NCI-H510A (cell line): ENCODE results near the gene SPATA31D4.
"Not testable (repeated sequence)": the region's sequence is repeated elsewhere in the genome, so short reads cannot be mapped to it uniquely, and the experiment has no call there.

Experiments used
- DNase-seq: peaks from one replicate; lab custom pipeline; 2025; lab: John Stamatoyannopoulos, UW

SPATA31D4 gene

DNA sequence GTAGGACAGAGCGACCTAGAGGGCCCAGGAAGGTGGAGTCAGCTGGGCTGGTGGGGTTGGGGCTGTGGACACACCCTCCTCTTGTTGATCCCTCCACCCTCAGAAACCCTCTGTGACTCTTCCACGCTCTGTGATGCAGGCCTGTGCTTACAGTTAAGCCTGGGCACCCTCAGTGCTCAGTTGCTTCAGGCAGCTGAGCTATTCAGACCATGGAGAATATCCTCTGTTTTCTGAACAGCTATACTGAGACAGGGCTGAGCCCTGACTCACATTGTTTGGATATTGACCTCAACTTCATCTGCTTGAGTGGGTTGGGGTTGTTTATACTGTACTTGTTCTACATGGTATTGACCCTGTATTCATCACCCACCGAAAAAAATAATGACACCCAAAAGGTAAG is at the start of gene SPATA31D4:
Gene SPATA31D4, plus strand, starts transcription at position 124 of the 400 bp plus-strand sequence. Its CDS starts 86 bp downstream, at position 210.
- not testable (repeated sequence) for DNase-seq

DNA sequence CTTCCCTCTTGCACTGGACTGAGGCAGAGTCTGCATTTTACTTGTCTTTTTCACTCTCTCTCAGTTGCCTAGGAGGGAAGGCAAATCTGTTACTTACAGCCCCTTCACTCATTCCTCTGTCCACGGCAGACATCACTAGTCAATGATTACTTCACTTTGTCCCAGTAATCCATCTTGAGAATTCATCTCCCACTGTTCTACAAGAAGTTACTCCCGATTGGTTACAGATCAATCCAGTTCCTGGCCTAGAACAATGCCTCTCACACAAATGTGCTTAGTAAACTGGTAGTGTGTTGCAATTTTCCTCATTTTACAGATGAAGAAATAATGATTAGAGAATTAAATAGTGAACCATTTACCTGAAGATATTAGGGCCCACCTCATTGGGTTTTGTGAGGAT is 49.7 kb upstream of the SPATA31D4 start:
- DNase-seq = no peak

DNA sequence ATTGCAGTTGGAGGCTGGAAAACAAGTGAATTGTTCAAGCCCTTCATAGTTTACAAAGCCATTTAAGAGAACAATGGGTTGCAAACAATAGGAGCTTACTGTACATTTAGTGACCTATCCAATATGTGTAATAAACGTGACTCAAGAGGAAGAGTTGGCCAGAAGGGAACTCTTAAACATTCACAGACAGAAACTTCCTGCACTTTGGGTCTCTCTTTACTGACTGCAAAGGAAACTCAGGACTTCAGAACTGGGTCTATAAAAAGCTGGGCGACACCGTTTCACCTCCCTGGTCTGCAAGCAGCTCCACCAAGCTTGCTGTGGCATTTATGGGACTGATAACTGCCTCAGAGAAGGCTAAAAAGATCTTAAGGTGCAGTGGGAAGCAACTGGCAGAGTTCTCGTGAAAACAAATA is 48.7 kb upstream of the SPATA31D4 start:
- DNase-seq = no peak

DNA sequence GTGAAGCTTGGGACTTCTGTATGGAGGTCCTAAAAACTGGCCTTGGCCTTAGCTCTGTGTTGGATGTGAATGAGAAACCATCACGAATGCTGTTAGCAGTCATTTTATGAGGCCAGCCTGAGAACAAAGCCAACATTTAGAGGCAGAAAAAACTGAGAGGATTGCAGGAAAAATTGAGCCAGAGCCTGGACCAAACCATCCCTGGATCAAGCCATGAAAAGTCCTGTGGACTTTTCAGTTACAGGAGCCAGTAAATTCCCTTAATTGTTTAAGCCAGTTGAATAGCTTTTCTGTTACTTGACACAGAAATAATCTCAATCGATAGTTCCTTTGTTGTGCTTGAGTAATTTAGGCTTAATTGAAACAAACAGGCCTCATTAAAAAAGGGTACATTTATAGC is 42.6 kb upstream of the SPATA31D4 start:
- DNase-seq = no peak

DNA sequence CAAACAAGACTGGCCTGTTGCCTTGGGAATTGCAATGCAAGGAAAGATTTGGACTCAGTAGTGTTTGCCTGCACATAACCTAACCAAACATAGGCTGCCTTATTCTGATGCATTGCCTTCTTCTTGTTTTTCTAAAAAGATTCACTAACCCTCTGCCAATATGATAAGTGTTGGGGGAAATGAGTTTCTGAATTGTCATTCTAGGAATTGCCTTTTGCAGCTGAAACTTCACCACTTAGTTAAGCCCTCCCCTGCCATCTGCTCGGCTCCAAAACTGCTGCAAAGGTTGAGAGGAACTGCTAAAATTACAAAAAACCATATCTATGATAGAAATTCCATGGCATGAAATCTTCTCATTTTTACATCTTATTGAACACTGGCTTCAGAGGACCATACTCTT is 41.6 kb upstream of the SPATA31D4 start:
- DNase-seq = no peak

DNA sequence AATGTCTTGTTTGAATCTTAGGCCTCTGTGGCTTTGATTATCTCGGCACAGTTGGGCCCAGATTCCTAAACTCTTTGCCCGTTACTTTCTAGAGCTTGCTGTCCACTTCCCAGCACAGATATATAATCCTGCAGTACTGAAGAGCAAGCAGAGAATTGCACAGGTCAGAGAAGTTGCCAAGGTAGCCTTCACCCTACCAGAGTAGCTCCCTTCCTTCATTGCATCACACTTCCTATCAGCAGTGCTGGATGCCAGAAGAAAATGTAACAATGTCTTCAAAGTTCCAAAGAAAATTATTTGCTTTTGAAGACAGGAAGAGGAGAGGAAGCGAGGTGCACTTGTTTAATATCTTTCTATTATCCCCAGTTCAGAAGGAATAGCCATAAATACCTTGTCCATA is 38.1 kb upstream of the SPATA31D4 start:
- DNase-seq = no peak

DNA sequence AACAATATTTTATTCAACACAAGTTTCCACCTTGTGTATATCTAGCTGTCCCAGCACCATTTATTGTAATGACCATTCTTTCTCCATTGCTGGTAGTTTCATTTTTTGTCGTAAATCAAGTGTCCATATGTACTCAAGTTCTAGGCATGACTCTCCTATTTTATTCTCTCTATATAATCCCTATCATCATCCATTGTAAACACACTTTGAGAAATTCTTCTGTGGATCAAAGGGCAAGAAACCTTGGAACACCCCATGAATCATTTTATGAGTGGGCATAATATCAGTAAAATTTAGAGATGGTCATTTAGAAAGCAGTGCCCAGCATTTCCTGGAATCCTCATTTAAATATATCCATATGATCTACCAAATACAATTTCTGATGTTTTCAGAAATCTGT is 35.8 kb upstream of the SPATA31D4 start:
- no peak for DNase-seq

DNA sequence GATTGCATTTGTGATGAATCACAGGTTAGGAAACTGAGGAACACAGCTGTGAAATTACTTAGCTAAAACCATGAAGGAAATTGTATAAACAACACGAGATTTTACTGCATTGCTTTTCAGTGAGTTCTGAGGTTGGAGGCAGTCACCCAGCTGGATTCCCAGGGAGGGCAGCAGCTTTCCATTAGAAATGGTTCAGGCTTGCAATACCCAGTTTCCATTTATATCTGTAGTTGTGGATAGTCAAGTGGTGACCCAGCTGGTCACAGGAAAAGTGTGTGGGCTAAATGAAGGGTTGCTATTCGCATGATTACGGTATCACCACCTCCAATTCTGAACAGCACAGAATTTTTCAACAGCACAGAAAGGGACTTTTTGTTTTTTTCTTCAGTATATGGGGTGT is 34.3 kb upstream of the SPATA31D4 start:
- no peak for DNase-seq

DNA sequence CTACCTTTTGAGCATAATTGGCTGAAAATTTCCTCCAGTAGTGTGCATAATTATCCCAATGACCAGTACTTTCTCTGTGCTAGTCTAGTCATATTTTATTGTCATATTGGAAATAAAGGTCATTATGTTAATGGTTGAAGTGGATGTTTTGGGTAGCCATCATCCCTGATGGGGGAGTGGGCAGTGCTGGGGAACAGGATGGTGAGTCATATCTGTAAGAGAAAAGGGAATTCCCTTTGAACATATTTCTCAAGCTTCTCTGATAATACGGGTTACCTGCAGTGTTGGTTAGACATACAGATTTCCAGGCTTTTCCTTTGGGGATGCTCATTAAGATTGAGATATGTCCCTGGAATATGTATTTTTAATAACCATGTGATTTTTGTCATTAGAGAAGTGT is 33.3 kb upstream of the SPATA31D4 start:
- no peak for DNase-seq

DNA sequence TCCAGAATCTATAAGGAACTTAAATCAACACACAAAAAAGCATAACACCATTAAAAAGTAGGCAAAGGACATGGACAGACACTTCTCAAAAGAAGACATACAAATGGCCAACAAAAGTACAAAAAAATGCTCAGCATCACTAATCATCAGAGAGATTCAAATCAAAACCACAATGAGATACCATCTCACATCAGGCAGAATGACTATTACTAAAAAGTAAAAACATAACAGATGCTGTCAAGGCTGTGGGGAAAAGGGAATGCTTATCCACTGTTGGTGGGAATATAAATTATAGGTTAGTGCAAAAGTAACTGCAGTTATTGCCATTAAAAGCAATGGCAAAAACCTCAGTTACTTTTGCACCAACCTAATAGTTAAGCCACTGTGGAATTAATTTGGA is 32.2 kb upstream of the SPATA31D4 start:
- DNase-seq = no peak

DNA sequence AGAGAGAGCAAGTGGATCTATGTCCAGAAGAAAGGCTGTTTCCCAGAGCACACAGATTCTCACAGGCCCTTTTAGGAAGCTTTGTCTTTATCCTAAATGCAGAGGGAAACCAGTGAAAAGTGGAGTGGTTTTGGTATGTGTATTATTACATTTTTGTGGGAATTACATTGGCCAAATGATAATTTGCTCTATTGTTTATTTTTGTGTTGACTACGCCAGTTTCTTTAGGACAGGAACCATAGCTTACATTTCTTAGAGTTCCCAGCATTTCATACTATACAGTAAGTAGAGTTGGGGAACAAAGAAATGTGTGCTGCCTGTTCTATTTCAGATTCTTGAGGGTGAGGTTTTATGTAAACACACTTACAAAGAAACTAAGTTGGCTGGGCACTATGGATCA is 29.4 kb upstream of the SPATA31D4 start:
- no peak for DNase-seq

DNA sequence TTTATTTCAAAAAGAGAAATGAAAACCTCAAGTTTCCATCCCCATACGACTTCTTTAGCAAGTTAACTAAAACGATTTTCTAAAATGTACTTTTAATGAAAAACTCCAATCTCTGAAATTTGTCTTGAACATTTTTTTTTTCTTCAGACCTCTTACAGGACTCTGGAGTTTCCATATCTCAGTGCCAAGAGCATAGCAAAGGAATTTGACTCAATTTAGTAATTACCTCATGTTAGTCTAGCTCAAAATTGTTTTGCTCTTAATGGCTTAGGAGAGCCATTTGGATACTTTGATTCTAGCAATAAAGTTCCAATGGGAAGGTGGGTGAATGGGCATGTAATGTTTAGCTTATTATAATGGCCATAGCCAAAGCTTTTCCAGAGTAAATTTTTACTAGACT is 26.0 kb upstream of the SPATA31D4 start:
- DNase-seq = no peak

DNA sequence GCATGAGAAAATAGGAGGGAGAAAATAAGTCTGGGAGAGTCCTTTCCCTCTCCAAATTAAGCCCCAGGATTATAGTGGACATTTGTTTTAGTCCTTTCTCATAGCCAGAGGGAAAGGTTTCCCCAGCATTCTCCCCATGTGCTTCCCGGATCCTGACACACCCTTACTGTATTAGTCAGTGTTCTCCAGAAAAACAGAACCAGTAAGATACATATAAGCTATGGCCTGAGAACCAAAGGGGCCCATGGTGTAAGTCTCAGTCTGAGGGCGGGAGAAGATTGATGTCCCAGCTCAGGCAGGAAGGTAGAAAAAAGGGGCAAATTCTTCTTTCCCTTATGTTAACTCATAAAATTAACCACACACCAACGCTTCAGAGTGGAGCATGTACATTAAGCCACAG is 25.6 kb upstream of the SPATA31D4 start:
- no peak for DNase-seq

DNA sequence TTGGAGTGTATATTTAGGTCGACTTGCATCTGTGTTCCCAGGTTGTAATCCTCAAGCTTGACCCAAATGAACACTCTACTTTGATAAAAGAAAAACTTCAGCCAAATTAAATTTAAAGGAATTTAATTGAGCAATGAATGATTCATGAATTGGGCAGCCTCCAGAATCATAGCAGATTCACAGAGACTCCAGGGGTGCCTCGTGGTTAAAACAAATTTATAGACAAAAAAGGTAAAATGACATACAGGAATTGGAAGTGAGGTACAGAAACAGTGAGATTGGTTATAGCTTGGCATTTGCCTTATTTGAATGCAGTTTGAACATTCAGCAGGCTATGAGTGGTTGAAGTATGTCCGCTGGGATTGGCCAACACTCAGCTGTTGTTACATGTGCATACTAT is 21.6 kb upstream of the SPATA31D4 start:
- DNase-seq = no peak

DNA sequence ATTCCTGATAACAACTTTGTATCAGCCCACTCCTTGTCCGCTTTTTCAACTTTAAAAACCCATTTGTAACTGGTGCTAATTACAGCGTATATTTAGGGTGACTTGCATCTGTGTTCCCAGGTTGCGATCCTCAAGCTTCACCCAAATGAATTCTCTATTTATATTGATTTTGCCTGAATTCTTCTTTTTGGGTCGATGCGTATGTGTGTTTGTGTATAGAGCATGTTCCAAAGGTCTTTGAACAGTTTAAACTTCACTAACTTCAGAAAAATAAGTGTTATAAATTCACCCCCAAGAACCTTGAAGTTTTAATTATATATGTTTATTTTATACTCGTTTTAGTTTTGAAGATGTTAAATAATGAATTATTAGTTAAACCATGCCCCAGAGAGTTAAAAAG is 16.1 kb upstream of the SPATA31D4 start:
- DNase-seq = no peak

DNA sequence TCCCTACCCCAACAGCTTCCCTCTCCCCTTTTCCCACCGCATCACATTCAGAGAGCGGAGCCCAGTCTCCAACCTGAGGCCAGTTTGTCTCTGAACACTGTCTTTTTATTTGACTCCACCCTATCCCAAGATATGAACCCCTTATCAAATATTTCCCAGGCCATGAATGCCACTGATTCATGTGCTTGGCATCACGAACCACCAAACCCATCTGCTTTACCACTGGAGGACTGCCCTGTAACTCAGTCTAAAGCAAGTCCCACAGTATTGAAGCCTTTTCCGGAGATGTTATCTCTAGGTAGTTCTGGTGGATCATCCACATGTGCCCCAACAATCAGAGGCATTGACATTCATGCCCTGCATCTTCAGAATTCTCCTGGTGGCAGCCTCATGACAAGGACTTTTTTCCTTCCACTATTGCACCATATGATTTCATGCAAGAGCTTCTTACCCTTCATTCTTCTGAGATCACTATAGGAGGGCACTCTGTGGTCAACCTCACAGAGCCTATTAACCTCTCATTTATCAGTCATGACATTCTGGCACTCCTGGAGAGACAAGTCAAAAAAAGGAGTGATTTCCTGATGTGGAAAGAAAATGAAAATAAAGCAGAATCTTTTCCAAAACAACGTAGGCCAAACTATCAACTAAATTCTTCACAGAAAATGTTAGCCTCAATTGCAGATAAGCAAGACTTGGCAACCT is 12.3 kb upstream of the SPATA31D4 start:
- no peak for DNase-seq

DNA sequence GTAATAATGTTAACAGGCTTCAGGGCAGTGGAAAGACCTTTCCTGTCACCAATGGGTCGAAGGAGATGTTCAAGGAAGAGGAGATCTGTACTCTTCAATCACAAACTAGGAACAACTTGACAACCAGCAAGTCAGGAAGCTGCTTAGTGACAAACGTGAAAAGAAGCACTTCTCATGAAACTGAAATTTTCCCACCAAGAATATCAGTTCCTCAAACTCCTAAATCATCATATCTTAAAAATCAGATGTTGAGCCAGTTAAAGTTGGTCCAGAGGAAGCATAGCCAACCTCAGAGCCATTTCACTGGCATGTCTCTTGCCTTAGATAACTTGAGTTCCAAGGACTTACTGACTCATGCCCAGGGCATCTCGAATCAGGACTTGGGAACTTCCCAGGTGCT is 9.7 kb upstream of the SPATA31D4 start:
- not testable (repeated sequence) for DNase-seq

DNA sequence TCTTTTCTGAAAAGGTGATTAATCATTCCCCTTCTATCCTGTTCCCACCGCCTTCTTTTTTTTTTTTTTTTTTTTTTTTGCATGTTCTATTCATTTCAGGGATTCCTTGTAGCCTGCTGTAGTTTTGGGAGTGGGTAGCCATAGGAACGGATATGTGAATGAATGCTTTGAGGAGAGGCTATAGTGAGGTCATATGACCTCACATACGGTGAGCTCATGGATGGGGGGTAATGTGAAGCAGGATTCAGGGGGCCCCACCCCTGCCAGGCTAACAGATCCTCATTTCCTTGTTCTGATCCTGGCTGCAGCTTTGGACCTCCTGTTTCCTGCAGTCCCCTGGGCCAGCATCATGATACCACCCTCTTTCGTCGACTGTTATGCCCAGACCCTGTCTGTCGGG is 1.9 kb downstream of the SPATA31D4 start:
- not testable (repeated sequence) for DNase-seq

DNA sequence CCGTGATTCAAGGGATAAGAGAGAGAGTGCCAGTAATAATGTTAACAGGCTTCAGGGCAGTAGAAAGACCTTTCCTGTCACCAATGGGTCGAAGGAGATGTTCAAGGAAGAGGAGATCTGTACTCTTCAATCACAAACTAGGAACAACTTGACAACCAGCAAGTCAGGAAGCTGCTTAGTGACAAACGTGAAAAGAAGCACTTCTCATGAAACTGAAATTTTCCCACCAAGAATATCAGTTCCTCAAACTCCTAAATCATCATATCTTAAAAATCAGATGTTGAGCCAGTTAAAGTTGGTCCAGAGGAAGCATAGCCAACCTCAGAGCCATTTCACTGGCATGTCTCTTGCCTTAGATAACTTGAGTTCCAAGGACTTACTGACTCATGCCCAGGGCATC is 5.3 kb downstream of the SPATA31D4 start:
- DNase-seq = not testable (repeated sequence)

DNA sequence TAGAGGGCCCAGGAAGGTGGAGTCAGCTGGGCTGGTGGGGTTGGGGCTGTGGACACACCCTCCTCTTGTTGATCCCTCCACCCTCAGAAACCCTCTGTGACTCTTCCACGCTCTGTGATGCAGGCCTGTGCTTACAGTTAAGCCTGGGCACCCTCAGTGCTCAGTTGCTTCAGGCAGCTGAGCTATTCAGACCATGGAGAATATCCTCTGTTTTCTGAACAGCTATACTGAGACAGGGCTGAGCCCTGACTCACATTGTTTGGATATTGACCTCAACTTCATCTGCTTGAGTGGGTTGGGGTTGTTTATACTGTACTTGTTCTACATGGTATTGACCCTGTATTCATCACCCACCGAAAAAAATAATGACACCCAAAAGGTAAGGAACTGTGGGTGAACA is 15.2 kb downstream of the SPATA31D4 start, which contains the start of gene SPATA31D3:
Gene SPATA31D3, plus strand, starts transcription at position 108 of the 400 bp plus-strand sequence. Its CDS starts 86 bp downstream, at position 194.
- DNase-seq = not testable (repeated sequence)

DNA sequence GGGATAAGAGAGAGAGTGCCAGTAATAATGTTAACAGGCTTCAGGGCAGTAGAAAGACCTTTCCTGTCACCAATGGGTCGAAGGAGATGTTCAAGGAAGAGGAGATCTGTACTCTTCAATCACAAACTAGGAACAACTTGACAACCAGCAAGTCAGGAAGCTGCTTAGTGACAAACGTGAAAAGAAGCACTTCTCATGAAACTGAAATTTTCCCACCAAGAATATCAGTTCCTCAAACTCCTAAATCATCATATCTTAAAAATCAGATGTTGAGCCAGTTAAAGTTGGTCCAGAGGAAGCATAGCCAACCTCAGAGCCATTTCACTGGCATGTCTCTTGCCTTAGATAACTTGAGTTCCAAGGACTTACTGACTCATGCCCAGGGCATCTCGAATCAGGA is 20.4 kb downstream of the SPATA31D4 start:
- DNase-seq = not testable (repeated sequence)

DNA sequence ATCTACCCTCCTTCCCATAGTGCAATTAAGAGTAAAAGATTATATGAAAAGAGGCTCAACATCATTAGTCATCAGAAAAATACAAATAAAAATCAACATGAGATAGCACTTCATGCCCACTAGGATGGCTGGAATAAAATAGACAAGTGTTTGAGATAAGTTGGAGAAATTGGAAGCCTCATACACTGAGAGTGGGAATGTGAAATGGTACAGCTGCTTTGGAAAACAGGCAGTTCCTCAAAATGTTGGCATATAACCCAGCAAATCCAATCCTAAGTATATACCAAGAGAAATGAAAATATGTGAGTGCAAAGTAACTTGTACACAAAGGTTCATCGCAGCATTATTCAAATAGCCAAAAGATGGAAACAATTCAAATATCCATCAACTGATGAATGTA is 24.9 kb downstream of the SPATA31D4 start:
- no peak for DNase-seq

DNA sequence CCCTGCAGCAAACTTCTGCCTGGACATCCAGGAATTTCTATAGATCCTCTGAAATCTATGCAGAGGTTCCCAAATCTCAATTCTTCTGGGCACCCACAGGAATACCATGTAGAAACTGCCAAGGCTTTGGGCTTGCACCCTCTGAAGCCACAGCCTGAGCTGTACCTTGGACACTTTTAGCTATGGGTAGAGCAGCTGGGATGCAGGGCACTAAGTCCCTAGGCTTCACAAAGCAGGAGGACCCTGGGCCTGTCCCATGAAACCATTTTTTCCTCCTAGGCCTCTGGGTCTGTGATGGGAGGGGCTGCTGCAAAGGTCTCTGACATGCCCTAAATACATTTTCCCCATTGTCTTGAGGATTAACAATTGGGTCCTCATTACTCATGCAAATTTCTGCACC is 27.4 kb downstream of the SPATA31D4 start:
- DNase-seq = no peak
